Fibroblast of lung (primary cell): Measurements from ENCODE around the gene FBXL13. TPM values are rescaled to one million over a fixed set of nuclear protein-coding genes. Genes with fewer than 3 reads are reported as not detected.

Experiments
- DNase-seq, 2 donors: peaks; one replicate each; pipeline versions ENCODE4 v3.0.0 to v3.0.0-alpha.2; 2010; ENCODE audit warnings: low read depth in 2 of 2
- H2AFZ ChIP-seq: 2 replicates; pipeline ENCODE4 v1.5.1; 2012; ENCODE audit warnings: low read length, control low read depth, inconsistent platforms
- H3K27ac ChIP-seq: 2 replicates; pipeline ENCODE4 v1.5.1; 2011; ENCODE audit warnings: low read length, control low read depth; ENCODE audit not compliant: insufficient read depth
- H3K27me3 ChIP-seq: 2 replicates; pipeline ENCODE4 v1.5.1; 2011; ENCODE audit warnings: mild to moderate bottlenecking, low read length; ENCODE audit not compliant: control insufficient read depth, insufficient read depth
- H3K36me3 ChIP-seq: 2 replicates; pipeline ENCODE4 v1.5.1; 2011; ENCODE audit warnings: low read length; ENCODE audit not compliant: control insufficient read depth, insufficient read depth
- H3K4me1 ChIP-seq: 2 replicates; pipeline ENCODE4 v1.5.1; 2011; ENCODE audit warnings: low read length; ENCODE audit not compliant: control insufficient read depth, insufficient read depth; ENCODE audit errors: extremely low read depth
- H3K4me2 ChIP-seq: 2 replicates; pipeline ENCODE4 v1.5.1; 2011; ENCODE audit warnings: low read length, control low read depth; ENCODE audit not compliant: insufficient read depth; ENCODE audit errors: extremely low read depth
- H3K4me3 ChIP-seq, 4 experiments: fragments of 200-600 bp in 1 of 4; sonication (generic) in 1 of 4; replicated peaks in 1 of 4; 2 replicates each; pipeline ENCODE4 v1.5.1; 2011 to 2016; ENCODE audit warnings: low read length in 4 of 4, low read depth in 3 of 4, mild to moderate bottlenecking in 3 of 4, control low read depth in 2 of 4, inconsistent platforms in 1 of 4, mixed read lengths in 1 of 4; ENCODE audit not compliant: insufficient read depth in 1 of 4; ENCODE audit errors: control extremely low read depth in 1 of 4
- H3K79me2 ChIP-seq: 2 replicates; pipeline ENCODE4 v1.5.1; 2012; ENCODE audit warnings: mild to moderate bottlenecking, low read length, inconsistent platforms; ENCODE audit not compliant: control insufficient read depth, insufficient read depth
- H3K9ac ChIP-seq: 2 replicates; pipeline ENCODE4 v1.5.1; 2011; ENCODE audit warnings: mild to moderate bottlenecking, low read length, control low read depth; ENCODE audit not compliant: insufficient read depth
- H3K9me3 ChIP-seq: 2 replicates; pipeline ENCODE4 v1.5.1; 2012; ENCODE audit warnings: low read depth, low read length; ENCODE audit not compliant: control insufficient read depth, insufficient read depth
- H4K20me1 ChIP-seq: 2 replicates; pipeline ENCODE4 v1.5.1; 2011; ENCODE audit warnings: low read length; ENCODE audit not compliant: control insufficient read depth, insufficient read depth; ENCODE audit errors: extremely low read depth
- CTCF ChIP-seq, 2 donors: IDR thresholded peaks in 1 of 2; conservative IDR thresholded peaks in 1 of 2; 1 replicate in 1 of 2; 2 replicates in 1 of 2; pipeline ENCODE4 v1.5.1; 2011 to 2012; ENCODE audit warnings: low read length in 2 of 2, control low read depth in 1 of 2, inconsistent platforms in 1 of 2, low read depth in 1 of 2, mild to moderate bottlenecking in 1 of 2
- EZH2 ChIP-seq: IDR thresholded peaks from 2 replicates; pipeline ENCODE4 v1.5.1; 2012; ENCODE audit warnings: low read length, control low read depth, mild to moderate bottlenecking; ENCODE audit errors: missing control alignments
- polyA plus RNA-seq, 2 donors: library from polyadenylated mRNA; depleted of rRNA in 1 of 2; stranded (reverse) in 1 of 2; unstranded in 1 of 2; fragments of >200 nt; gene quantifications; 2 replicates each; pipeline ENCODE4 v1.2.1, GENCODE V29; 2011 to 2012; ENCODE audit warnings: missing spikeins in 1 of 2
- total RNA-seq: library from RNA; depleted of rRNA; stranded (reverse); fragments of >200 nt; gene quantifications from 2 replicates; pipeline ENCODE4 v1.2.1, GENCODE V29; 2014

Gene FBXL13
- total and polyA plus RNA-seq, 2 donors (not counting 1 experiment from before 2014, with no cell fraction given), result 0.41 to 0.66 TPM

GRCh38 chr7:102927312-102927933 lies 147.2 kb downstream of the FBXL13 start:
- Histone ChIP-seq H3K79me2 (no peaks in the 10 kb centered on the region), H3K9ac (no peak overlapping the region), H3K27me3 (no peaks in the 10 kb centered on the region), H3K4me3 (no peak overlapping the region), H3K9me3 (no peaks in the 10 kb centered on the region), H3K4me2 (no peak overlapping the region), H2AFZ (no peak overlapping the region), H3K36me3 (no peaks in the 10 kb centered on the region), H3K27ac (no peak overlapping the region), H4K20me1 (no peaks in the 10 kb centered on the region), H3K4me1 (peaks cover 4% of the 10 kb centered on the region)
- DNase-seq, result peak in 1 of 2 donors; percentile 81
- TF ChIP-seq CTCF (conservative IDR thresholded peaks at IDR 0.05 in 1 of 2, IDR thresholded peaks at IDR 0.05 in 1 of 2; ENCODE audit: low read depth in 1 of 2, low read length in 2 of 2) (no peak), EZH2 (no peak)

GRCh38 chr7:102926783-102927140 lies 147.8 kb downstream of the FBXL13 start:
- H3K4me1 ChIP-seq, result peaks cover 4% of the 10 kb centered on the region
- no peak overlapping the region for H2AFZ ChIP-seq
- no peaks in the 10 kb centered on the region for H3K36me3 ChIP-seq
- H3K9ac ChIP-seq, result no peak overlapping the region
- no peaks in the 10 kb centered on the region for H3K79me2 ChIP-seq
- no peak for DNase-seq
- H4K20me1 ChIP-seq, result no peaks in the 10 kb centered on the region
- no peak overlapping the region for H3K4me3 ChIP-seq
- H3K27ac ChIP-seq, result no peak overlapping the region
- H3K4me2 ChIP-seq, result peak overlapping the region; percentile 6
- TF ChIP-seq EZH2 (no peak), CTCF (conservative IDR thresholded peaks at IDR 0.05 in 1 of 2, IDR thresholded peaks at IDR 0.05 in 1 of 2; ENCODE audit: low read depth in 1 of 2, low read length in 2 of 2) (no peak)
- H3K27me3 ChIP-seq, result no peaks in the 10 kb centered on the region
- H3K9me3 ChIP-seq, result no peaks in the 10 kb centered on the region

DNA sequence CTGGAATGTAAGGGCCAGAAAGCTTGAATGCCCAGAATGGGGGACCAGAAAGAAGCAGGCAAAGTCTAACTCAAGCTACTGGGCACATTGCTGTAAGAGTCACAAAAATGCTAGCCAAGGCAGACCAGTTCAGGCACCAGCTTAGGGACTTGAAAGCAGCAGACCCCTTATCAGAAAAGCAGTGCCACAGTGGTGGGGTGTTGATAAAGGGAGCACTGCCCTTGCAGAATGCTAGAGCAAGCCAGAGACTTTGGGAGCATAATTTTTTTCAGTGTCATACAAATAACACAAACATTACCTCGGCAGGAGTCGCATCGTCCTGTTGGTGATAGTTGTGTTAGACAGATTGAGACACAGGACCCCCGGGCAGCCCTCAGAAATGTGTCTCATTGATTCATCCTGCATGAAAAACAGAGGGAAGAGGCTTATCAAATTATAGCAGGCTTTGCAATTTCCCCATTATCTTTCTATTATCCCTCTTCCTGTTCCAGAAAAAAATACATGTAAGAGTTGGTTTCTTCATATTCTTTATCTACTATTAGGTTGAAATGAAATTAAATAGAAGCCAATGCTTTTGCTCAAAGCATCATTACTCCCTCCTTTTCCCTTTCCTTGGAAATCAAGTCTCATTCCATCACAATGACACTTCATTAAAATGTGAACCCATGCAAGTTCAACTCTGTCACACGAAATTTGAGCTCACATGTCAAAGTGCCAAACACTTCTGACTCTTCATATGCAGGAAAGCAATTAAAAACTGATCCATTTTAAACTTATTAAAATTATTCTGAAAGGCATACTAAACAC lies 148.4 kb downstream of the FBXL13 start:
- Histone ChIP-seq H4K20me1 (no peaks in the 10 kb centered on the region), H3K27me3 (no peaks in the 10 kb centered on the region), H3K4me2 (peak overlapping the region; percentile 52), H2AFZ (no peak overlapping the region), H3K4me3 (no peak overlapping the region), H3K4me1 (peaks cover 4% of the 10 kb centered on the region), H3K27ac (no peak overlapping the region), H3K9ac (no peak overlapping the region), H3K79me2 (no peaks in the 10 kb centered on the region), H3K9me3 (no peaks in the 10 kb centered on the region), H3K36me3 (no peaks in the 10 kb centered on the region)
- TF ChIP-seq EZH2, result no peak
- no peak for TF ChIP-seq CTCF (conservative IDR thresholded peaks at IDR 0.05 in 1 of 2, IDR thresholded peaks at IDR 0.05 in 1 of 2; ENCODE audit: low read depth in 1 of 2, low read length in 2 of 2)
- peak; percentile 71 to 78 for DNase-seq
